Glutamatergic neuron (in vitro differentiated cells): ENCODE data around the gene EN1. TPM values are rescaled to one million over a fixed set of nuclear protein-coding genes. Genes with fewer than 3 reads are reported as not detected.

ENCODE experiments used
- DNase-seq: peaks from one replicate; pipeline ENCODE4 v3.0.0; 2022
- H3K27ac Mint-ChIP-seq: one replicate; pipeline ENCODE4 v1.8.0; 2020; ENCODE audit warnings: mild to moderate bottlenecking, mixed read lengths, inconsistent platforms; ENCODE audit not compliant: unreplicated experiment
- H3K27me3 Mint-ChIP-seq: one replicate; pipeline ENCODE4 v1.8.0; 2020; ENCODE audit warnings: mild to moderate bottlenecking, moderate library complexity, mixed read lengths, inconsistent platforms; ENCODE audit not compliant: unreplicated experiment
- H3K36me3 Mint-ChIP-seq: one replicate; pipeline ENCODE4 v1.8.0; 2020; ENCODE audit warnings: mild to moderate bottlenecking, mixed read lengths, inconsistent platforms; ENCODE audit not compliant: unreplicated experiment
- H3K4me1 Mint-ChIP-seq: one replicate; pipeline ENCODE4 v1.8.0; 2020; ENCODE audit warnings: mild to moderate bottlenecking, low read depth, mixed read lengths, inconsistent platforms; ENCODE audit not compliant: unreplicated experiment
- H3K4me3 Mint-ChIP-seq: one replicate; pipeline ENCODE4 v1.8.0; 2020; ENCODE audit warnings: mild to moderate bottlenecking, mixed read lengths, inconsistent platforms; ENCODE audit not compliant: unreplicated experiment
- H3K9me3 Mint-ChIP-seq: one replicate; pipeline ENCODE4 v1.8.0; 2020; ENCODE audit warnings: mild to moderate bottlenecking, moderate library complexity, mixed read lengths, inconsistent platforms; ENCODE audit not compliant: unreplicated experiment
- total RNA-seq: library from RNA; stranded (reverse); fragmentation: NEBNext Ultra II Directional; extraction: Animal tissue kit (Norgen Biotek cat#: 25700); gene quantifications from one replicate; pipeline ENCODE4 v1.2.1, GENCODE V29; 2021; ENCODE audit not compliant: unreplicated experiment
- TF ChIP-seq, protein P1 (sequence below): fragments of 200-600 bp; sonication (generic); IDR thresholded peaks from one replicate; pipeline ENCODE4 v1.5.0; 2021; ENCODE audit not compliant: partially characterized antibody, unreplicated experiment

The EN1 gene
- total RNA-seq, 1 donor from 2014 or later: 0.39 TPM

- no peak overlapping the region for H3K4me3 Mint-ChIP-seq
- H3K27me3 Mint-ChIP-seq: peaks cover 4% of the 10 kb centered on the region
- H3K4me1 Mint-ChIP-seq: no peaks in the 10 kb centered on the region
- H3K9me3 Mint-ChIP-seq: peaks cover 2% of the 10 kb centered on the region
- H3K36me3 Mint-ChIP-seq: no peaks in the 10 kb centered on the region
- TF ChIP-seq, protein P1, sequence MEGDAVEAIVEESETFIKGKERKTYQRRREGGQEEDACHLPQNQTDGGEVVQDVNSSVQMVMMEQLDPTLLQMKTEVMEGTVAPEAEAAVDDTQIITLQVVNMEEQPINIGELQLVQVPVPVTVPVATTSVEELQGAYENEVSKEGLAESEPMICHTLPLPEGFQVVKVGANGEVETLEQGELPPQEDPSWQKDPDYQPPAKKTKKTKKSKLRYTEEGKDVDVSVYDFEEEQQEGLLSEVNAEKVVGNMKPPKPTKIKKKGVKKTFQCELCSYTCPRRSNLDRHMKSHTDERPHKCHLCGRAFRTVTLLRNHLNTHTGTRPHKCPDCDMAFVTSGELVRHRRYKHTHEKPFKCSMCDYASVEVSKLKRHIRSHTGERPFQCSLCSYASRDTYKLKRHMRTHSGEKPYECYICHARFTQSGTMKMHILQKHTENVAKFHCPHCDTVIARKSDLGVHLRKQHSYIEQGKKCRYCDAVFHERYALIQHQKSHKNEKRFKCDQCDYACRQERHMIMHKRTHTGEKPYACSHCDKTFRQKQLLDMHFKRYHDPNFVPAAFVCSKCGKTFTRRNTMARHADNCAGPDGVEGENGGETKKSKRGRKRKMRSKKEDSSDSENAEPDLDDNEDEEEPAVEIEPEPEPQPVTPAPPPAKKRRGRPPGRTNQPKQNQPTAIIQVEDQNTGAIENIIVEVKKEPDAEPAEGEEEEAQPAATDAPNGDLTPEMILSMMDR: no peak
- no peak for DNase-seq
- no peak overlapping the region for H3K27ac Mint-ChIP-seq
Measured at GRCh38 chr2:118817469-118817868, 30.0 kb downstream of the EN1 start.

- no peak for DNase-seq
- Mint-ChIP-seq H3K4me1 (no peaks in the 10 kb centered on the region), H3K27me3 (peaks cover 4% of the 10 kb centered on the region), H3K4me3 (no peak overlapping the region), H3K27ac (no peak overlapping the region), H3K36me3 (no peaks in the 10 kb centered on the region), H3K9me3 (peaks cover 2% of the 10 kb centered on the region)
- TF ChIP-seq, protein P1: no peak
Measured at GRCh38 chr2:118816669-118817068, 30.8 kb downstream of the EN1 start.

GRCh38 chr2:118815731-118816130 lies 31.7 kb downstream of the EN1 start:
- TF ChIP-seq, protein P1: no peak
- Mint-ChIP-seq H3K36me3 (no peaks in the 10 kb centered on the region), H3K27ac (no peak overlapping the region), H3K4me3 (no peak overlapping the region), H3K4me1 (no peaks in the 10 kb centered on the region), H3K9me3 (peaks cover 2% of the 10 kb centered on the region), H3K27me3 (peaks cover 4% of the 10 kb centered on the region)
- DNase-seq: no peak

GRCh38 chr2:118815314-118815713 lies 32.1 kb downstream of the EN1 start:
- no peak overlapping the region for H3K27ac Mint-ChIP-seq
- H3K4me3 Mint-ChIP-seq: no peak overlapping the region
- H3K27me3 Mint-ChIP-seq: peaks cover 4% of the 10 kb centered on the region
- no peaks in the 10 kb centered on the region for H3K4me1 Mint-ChIP-seq
- DNase-seq: no peak
- no peaks in the 10 kb centered on the region for H3K9me3 Mint-ChIP-seq
- no peaks in the 10 kb centered on the region for H3K36me3 Mint-ChIP-seq
- TF ChIP-seq, protein P1: no peak

GRCh38 chr2:118814368-118814767 lies 33.1 kb downstream of the EN1 start:
- Mint-ChIP-seq H3K9me3 (no peaks in the 10 kb centered on the region), H3K4me1 (no peaks in the 10 kb centered on the region), H3K36me3 (no peaks in the 10 kb centered on the region), H3K27me3 (peaks cover 4% of the 10 kb centered on the region), H3K27ac (no peak overlapping the region), H3K4me3 (no peak overlapping the region)
- TF ChIP-seq, protein P1: no peak
- DNase-seq: no peak
